A172 (cell line): ENCODE results near the gene CGB3. TPM values are rescaled to one million over a fixed set of nuclear protein-coding genes. Genes with fewer than 3 reads are reported as not detected.
"Not testable (repeated sequence)": the region's sequence is repeated elsewhere in the genome, so short reads cannot be mapped to it uniquely, and the experiment has no call there.

Source experiments
- DNase-seq: peaks from one replicate; pipeline ENCODE4 v3.0.0-alpha.2; 2015; ENCODE audit warnings: low spot score
- total RNA-seq: library from RNA; depleted of rRNA; stranded (reverse); fragments of >200 nt; shearing (Covaris generic); gene quantifications from 2 replicates; pipeline ENCODE4 v1.2.3, GENCODE V29; 2014; rRNA removed

The CGB3 gene
- total RNA-seq, result 2.6 TPM in 1 of 2 replicates, not detected in the other

- DNase-seq, result not testable (repeated sequence)
These were observed at the start of gene CGB3 for GRCh38 chr19:49024233-49024632. Gene CGB3 (minus strand): TSS chr19:49024333. CDS start chr19:49023971, 362 bp downstream.

- DNase-seq, result no peak
These were observed 47.9 kb upstream of the CGB3 start for GRCh38 chr19:49071860-49072547.

- no peak for DNase-seq
These were observed 46.3 kb upstream of the CGB3 start for GRCh38 chr19:49070416-49070815.

- DNase-seq, result no peak
These were observed 44.9 kb upstream of the CGB3 start for GRCh38 chr19:49069026-49069425.

DNA sequence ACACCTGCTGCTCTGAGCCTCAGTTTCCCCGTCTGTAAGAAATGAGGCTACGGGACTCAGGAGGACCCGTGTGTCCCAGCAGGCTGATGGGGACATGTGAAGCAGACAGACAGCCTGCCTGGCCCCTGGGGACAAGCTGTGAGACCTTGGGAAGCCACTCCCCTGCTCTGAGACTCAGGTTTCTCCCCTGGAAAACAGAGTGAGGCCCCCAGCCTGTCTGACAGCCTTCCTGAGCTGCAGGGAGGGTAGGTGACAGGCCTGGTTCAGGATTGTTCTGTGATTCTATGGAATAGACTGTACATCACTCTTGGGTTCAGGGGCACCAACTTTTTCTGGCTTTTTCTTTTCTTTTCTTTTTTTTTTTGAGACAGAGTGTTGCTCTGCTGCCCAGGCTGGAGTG, 43.4 kb upstream of the CGB3 start:
- DNase-seq, result no peak

GRCh38 chr19:49065905-49066512, 41.9 kb upstream of the CGB3 start:
- no peak for DNase-seq

DNA sequence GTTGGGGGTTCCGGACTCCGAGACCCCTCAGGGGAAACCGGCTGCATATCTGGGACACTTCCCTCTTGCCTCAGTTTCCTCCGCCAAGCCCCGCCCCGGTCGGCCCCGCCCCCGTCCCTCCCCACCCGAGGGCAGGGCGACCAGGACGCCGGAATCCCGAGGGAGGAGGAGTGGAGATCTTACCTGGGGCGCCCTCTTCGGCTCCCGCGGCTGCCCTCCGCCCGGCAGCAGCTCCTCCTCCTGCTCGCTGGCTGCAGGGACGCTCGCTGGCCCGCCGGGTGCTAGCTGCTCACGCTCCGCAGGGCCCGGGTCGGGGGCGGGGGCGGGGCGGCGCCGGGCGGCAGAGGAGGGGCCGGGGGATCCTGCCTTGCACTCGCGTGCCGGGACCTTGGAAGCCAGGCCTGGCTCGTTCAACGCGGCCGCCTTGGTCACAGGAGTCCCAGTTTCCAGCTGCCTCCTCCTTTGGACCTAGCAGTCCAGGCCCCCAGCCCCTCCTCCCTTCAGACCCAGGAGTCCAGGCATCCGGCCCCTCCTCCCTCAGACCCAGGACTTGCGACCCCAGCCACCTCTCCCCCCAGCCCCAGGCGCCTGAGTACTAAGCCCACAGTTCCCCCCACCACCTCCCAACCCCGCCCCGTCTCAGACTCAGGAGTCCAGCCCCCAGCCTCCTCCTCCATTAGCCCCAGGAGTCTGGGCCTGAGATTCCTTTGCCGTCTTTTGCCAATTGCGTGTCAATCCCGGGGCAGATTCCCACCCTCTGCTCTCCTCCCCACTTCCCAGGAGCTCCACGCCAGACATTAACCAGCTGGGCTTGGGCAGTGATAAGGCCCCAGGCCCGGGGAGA, 40.9 kb upstream of the CGB3 start, which contains the start of gene NTF4:
Gene NTF4, minus strand, starts transcription at position 51 of the 844 bp plus-strand sequence. CDS start 2,821 bp downstream, outside the sequence.
- no peak for DNase-seq

DNA sequence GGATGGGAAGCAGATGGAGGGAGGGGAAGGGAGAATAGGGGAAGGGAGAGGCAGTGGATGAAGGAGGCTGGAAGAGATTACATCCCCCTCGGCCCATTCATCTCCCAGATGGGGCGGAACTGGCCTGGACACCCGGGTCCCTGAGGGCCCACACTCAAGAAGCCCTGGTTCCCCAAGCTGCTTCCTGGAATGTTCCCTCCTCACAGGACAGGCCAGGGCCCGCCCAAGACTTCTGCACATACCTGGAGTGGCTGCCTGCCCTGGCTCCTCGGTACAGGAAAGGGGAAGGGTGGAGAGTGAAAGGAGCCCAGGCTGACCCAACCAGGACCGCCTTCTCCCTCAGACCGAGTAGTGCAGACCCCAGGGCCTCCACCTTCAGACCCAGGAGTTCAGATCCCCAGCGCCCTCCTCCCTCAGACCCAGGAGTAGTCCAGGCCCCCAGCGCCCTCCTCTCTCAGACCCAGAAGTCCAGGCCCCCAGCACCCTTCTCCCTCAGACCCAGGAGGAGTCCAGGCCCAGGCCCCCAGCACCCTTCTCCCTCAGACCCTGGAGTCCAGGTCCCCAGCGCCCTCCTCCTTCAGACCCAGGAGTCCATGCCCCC, 40.0 kb upstream of the CGB3 start:
- no peak for DNase-seq

DNA sequence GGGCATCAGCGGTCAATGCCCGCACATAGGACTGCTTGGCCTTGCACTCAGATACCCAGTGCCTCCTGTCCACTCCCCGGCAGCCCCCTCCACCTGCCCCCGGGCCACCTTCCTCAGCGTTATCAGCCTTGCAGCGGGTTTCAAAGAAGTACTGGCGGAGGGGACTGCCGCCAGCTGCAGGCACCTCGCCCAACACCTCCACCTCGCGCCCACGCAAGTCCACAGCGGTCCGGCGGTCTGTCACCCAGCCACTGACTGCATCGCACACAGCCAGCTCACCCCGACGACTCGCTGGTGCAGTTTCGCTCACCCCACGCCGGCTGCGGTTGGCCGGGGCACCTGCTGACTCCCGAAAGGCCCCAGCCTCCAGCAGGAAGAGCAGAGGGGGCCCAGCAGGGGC, 37.3 kb upstream of the CGB3 start:
- no peak for DNase-seq

GRCh38 chr19:49061000-49061399, 36.9 kb upstream of the CGB3 start:
- no peak for DNase-seq

DNA sequence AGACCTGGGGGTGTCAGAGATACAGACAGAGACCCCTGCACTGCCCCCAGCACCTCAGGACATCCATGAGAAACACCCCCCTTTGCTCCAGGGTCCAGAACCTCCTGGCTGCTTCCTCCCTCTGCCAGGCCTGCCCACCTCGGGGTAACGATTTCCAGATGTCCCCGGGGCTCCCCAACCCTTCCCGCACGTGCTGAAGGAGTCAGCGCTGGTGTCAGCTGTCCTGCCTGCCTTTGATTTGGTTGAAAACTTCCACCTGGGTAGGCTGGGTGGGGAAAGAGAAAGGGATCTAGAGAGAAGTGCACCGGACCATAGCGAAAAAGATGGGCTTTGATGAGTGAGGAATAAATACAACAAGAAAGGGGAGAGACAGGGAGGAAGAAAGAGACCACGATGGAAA, 34.9 kb upstream of the CGB3 start:
- DNase-seq, result no peak

- DNase-seq, result peak; percentile 6
These were observed 34.4 kb upstream of the CGB3 start for GRCh38 chr19:49058562-49058961.

GRCh38 chr19:49057636-49058234, 33.6 kb upstream of the CGB3 start, which contains the start of gene CGB7:
Gene CGB7 (minus strand): TSS chr19:49057749. CDS start chr19:49055375, 2,374 bp downstream.
- DNase-seq, result peak; percentile 52

DNA sequence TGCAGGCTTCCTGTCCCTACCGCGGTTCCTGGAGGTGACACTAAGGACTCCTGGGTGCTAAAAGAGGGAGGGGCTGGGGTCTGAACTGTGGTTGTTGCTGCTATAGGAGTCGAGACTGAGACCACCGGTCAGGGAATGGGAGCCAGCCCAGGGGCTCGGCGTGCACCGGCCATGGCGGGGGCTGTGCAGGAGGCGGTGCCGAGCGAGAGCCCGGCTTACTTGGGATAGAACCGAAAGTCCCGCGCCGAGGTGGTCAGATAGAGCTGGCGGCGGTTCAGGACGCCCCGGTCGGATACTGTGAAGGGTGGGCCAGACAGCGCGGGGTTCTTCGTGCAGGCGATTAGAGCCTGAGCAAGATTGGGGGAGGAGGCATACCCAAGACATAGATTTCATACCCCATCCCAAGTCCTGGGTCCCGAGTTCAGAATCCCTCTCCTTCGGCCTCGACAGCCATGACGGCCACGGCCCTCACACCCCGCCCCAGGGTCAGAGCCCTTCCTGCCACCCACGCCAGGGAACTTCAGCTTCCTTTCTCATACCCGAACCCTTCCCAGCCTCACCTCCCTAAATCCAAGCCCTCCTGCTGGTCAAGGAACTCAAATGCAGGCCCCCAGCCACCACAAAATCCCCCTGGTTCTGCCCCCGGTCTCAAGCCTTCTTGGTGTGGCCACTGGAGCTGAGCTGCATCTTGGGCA, 32.9 kb upstream of the CGB3 start:
- DNase-seq, result not testable (repeated sequence)

DNA sequence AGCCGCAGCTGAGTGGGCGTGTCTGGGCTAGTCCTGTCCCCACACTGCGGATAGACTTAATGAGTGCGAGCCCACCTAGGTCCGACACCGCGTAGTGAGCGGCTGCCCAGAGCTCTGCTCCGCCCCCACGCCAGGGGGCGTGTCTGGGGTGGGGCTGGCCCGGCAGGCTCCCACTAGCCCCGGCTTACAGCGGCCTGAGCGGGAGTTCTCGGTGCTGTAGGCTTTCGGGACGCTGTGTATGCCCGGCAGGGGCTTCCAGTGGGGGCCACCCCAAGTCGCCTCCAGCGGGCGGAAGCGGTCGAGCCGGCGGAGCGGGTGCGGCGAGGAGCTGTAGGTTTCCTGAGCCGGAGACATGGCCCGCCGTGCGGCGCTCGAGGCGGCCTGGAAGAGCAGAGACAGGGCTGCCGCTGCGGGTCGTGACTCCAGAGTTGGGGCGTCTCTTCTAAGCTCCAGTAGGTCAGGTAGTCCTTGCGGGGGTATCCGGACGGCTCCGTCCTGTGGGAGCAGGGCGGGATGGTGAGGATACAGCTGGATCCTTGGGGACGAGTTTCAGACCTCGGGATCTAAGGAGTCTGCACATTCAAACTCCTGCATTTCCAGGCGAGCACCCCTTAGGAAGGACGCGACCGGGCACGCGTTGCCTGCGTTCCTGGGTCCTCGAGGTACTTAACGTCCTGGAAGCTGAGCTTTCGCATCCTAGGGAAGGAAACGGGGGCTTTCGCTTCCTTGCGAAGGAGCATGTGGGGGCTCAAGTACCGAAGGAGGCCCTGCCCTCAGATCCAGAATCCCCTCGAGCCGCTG, 32.2 kb upstream of the CGB3 start:
- DNase-seq, result peak; percentile 39

- peak; percentile 68 for DNase-seq
These were observed 26.4 kb upstream of the CGB3 start for GRCh38 chr19:49050376-49051033.

DNA sequence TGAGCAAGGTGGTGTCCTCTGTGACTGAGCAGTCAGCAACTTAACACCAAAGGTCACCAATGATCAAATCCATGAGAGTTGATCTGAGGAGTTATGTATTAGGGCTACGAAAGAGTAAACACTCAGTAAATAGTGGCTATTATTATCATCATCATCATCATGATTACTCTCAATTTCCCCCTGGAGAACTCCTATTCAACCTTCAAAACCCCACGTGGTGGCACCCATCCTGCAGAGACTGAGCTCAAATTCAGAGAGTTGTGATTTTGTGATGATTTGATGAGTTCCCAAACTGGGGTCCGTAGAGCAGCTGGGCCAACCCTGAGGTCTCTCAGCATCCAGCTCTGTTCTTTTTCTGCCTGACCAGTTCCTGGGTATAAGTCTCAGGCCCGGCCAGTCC, 25.7 kb upstream of the CGB3 start:
- not testable (repeated sequence) for DNase-seq

- not testable (repeated sequence) for DNase-seq
These were observed 24.9 kb upstream of the CGB3 start, which contains the start of gene CGB8 for GRCh38 chr19:49049011-49049410. Gene CGB8 (minus strand): TSS chr19:49049111. CDS start chr19:49048739, 372 bp downstream.

- not testable (repeated sequence) for DNase-seq
These were observed 19.4 kb upstream of the CGB3 start, which contains the start of gene CGB5 for GRCh38 chr19:49043548-49043947. Gene CGB5 (plus strand): TSS chr19:49043848. CDS start chr19:49044210, 362 bp downstream.
